Lower leg skin (tissue), 3 donors: ENCODE data around the gene GPR180.

Experiments used
- POLR2A ChIP-seq, 2 donors: fragments of 450-650 bp; IDR thresholded peaks; one replicate each; pipeline ENCODE4 v1.6.1; 2016 to 2017; ENCODE audit warnings: antibody characterized with exemption in 2 of 2, mild to moderate bottlenecking in 1 of 2, moderate library complexity in 1 of 2
- TF ChIP-seq, protein P1 (sequence below), 3 donors: fragments of 450-650 bp; IDR thresholded peaks; one replicate each; pipeline ENCODE4 v1.5.1; 2016; ENCODE audit warnings: antibody characterized with exemption in 3 of 3, mild to moderate bottlenecking in 3 of 3, moderate library complexity in 2 of 3

DNA sequence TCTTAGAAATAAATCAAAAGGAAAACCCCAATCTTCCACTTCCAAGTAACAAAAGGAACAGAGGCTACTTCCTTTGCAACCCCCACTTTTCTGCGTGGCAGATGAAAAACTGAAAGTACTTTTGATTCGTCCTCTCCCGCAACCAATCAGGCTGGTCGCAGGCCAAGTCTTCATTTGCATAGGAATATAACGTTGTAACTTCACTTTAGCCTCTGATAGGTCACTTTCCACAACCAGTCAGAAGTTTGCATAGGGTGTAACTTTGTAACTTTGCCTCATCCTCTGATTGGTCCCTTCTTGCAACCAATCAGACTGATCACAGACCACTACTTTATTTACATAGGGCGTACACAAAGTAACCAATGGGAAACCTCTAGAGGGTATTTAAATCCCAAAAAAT is 42.9 kb upstream of the GPR180 start:
- TF ChIP-seq, protein P1, sequence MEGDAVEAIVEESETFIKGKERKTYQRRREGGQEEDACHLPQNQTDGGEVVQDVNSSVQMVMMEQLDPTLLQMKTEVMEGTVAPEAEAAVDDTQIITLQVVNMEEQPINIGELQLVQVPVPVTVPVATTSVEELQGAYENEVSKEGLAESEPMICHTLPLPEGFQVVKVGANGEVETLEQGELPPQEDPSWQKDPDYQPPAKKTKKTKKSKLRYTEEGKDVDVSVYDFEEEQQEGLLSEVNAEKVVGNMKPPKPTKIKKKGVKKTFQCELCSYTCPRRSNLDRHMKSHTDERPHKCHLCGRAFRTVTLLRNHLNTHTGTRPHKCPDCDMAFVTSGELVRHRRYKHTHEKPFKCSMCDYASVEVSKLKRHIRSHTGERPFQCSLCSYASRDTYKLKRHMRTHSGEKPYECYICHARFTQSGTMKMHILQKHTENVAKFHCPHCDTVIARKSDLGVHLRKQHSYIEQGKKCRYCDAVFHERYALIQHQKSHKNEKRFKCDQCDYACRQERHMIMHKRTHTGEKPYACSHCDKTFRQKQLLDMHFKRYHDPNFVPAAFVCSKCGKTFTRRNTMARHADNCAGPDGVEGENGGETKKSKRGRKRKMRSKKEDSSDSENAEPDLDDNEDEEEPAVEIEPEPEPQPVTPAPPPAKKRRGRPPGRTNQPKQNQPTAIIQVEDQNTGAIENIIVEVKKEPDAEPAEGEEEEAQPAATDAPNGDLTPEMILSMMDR (IDR thresholded peaks at IDR 0.05) = no peak
- no peak for TF ChIP-seq POLR2A (IDR thresholded peaks at IDR 0.05)
